Rectal smooth muscle tissue (tissue), 1 donor: ENCODE measurements around the gene TGFB1I1.
A peak's percentile ranks its signal among the peaks of the same experiment; 100 is the strongest.

Experiments
- H3K27ac ChIP-seq: one replicate; pipeline ENCODE4 v1.7.0; 2013; ENCODE audit warnings: low read depth, low read length, inconsistent platforms
- H3K27me3 ChIP-seq: one replicate; pipeline ENCODE4 v1.7.0; 2013; ENCODE audit warnings: low read length; ENCODE audit not compliant: control insufficient read depth, insufficient read depth
- H3K36me3 ChIP-seq: one replicate; pipeline ENCODE4 v1.7.0; 2013; ENCODE audit warnings: low read length; ENCODE audit not compliant: control insufficient read depth, insufficient read depth
- H3K4me1 ChIP-seq: one replicate; pipeline ENCODE4 v1.7.0; 2013; ENCODE audit warnings: low read length; ENCODE audit not compliant: control insufficient read depth, insufficient read depth
- H3K4me3 ChIP-seq: one replicate; pipeline ENCODE4 v1.7.0; 2013; ENCODE audit warnings: low read length
- H3K9ac ChIP-seq: one replicate; pipeline ENCODE4 v1.7.0; 2013; ENCODE audit warnings: low read length

TGFB1I1 gene

GRCh38 chr16:31467151-31467773, 4.7 kb upstream of the TGFB1I1 start:
- Histone ChIP-seq H3K36me3 (peaks cover 19% of the 10 kb centered on the region), H3K4me3 (no peak overlapping the region), H3K27ac (no peak overlapping the region), H3K27me3 (no peaks in the 10 kb centered on the region), H3K9ac (no peak overlapping the region), H3K4me1 (peaks cover 10% of the 10 kb centered on the region)

GRCh38 chr16:31467858-31468257, 4.1 kb upstream of the TGFB1I1 start:
- Histone ChIP-seq H3K27me3 (no peaks in the 10 kb centered on the region), H3K4me1 (peaks cover 10% of the 10 kb centered on the region), H3K9ac (no peak overlapping the region), H3K4me3 (no peak overlapping the region), H3K27ac (no peak overlapping the region), H3K36me3 (peaks cover 14% of the 10 kb centered on the region)

GRCh38 chr16:31470615-31471014, 1.3 kb upstream of the TGFB1I1 start:
- H3K4me3 ChIP-seq = no peak overlapping the region
- peak overlapping the region; percentile 81 for H3K9ac ChIP-seq
- peaks cover 19% of the 10 kb centered on the region for H3K36me3 ChIP-seq
- H3K4me1 ChIP-seq = peaks cover 21% of the 10 kb centered on the region
- H3K27me3 ChIP-seq = no peaks in the 10 kb centered on the region
- H3K27ac ChIP-seq = peak overlapping the region; percentile 98

GRCh38 chr16:31471241-31471874, 594 bp upstream of the TGFB1I1 start:
- Histone ChIP-seq H3K4me1 (peaks cover 26% of the 10 kb centered on the region), H3K36me3 (peaks cover 16% of the 10 kb centered on the region), H3K9ac (peak overlapping the region; percentile 81), H3K4me3 (peak overlapping the region; percentile 63), H3K27me3 (no peaks in the 10 kb centered on the region), H3K27ac (peak overlapping the region; percentile 98)

- H3K36me3 ChIP-seq = peaks cover 13% of the 10 kb centered on the region
- peak overlapping the region; percentile 96 for H3K9ac ChIP-seq
- H3K27ac ChIP-seq = peak overlapping the region; percentile 98
- peaks cover 28% of the 10 kb centered on the region for H3K4me1 ChIP-seq
- no peaks in the 10 kb centered on the region for H3K27me3 ChIP-seq
- H3K4me3 ChIP-seq = peak overlapping the region; percentile 85
Observed at GRCh38 chr16:31472709-31473203, 804 bp downstream of the TGFB1I1 start.

GRCh38 chr16:31473264-31473984, 1.5 kb downstream of the TGFB1I1 start:
- Histone ChIP-seq H3K36me3 (peaks cover 13% of the 10 kb centered on the region), H3K27ac (peak overlapping the region; percentile 70), H3K4me1 (peaks cover 28% of the 10 kb centered on the region), H3K27me3 (no peaks in the 10 kb centered on the region), H3K9ac (peak overlapping the region; percentile 14), H3K4me3 (peak overlapping the region; percentile 48)

GRCh38 chr16:31474173-31474714, 2.3 kb downstream of the TGFB1I1 start:
- Histone ChIP-seq H3K9ac (no peak overlapping the region), H3K36me3 (peaks cover 13% of the 10 kb centered on the region), H3K27ac (no peak overlapping the region), H3K4me3 (peak overlapping the region; percentile 48), H3K27me3 (no peaks in the 10 kb centered on the region), H3K4me1 (peaks cover 28% of the 10 kb centered on the region)

- Histone ChIP-seq H3K9ac (no peak overlapping the region), H3K27me3 (no peaks in the 10 kb centered on the region), H3K27ac (peak overlapping the region; percentile 63), H3K4me1 (peaks cover 28% of the 10 kb centered on the region), H3K4me3 (no peak overlapping the region), H3K36me3 (peaks cover 13% of the 10 kb centered on the region)
Observed at GRCh38 chr16:31474773-31475738, 3.1 kb downstream of the TGFB1I1 start.

- peaks cover 13% of the 10 kb centered on the region for H3K36me3 ChIP-seq
- H3K4me1 ChIP-seq = peaks cover 24% of the 10 kb centered on the region
- no peak overlapping the region for H3K4me3 ChIP-seq
- peak overlapping the region; percentile 63 for H3K27ac ChIP-seq
- no peak overlapping the region for H3K9ac ChIP-seq
- no peaks in the 10 kb centered on the region for H3K27me3 ChIP-seq
Observed at GRCh38 chr16:31475946-31476302, 4.0 kb downstream of the TGFB1I1 start.

GRCh38 chr16:31476303-31477219, 4.6 kb downstream of the TGFB1I1 start:
- Histone ChIP-seq H3K9ac (no peak overlapping the region), H3K36me3 (peaks cover 13% of the 10 kb centered on the region), H3K4me3 (peak overlapping the region; percentile 59), H3K27ac (peak overlapping the region; percentile 63), H3K27me3 (no peaks in the 10 kb centered on the region), H3K4me1 (peaks cover 18% of the 10 kb centered on the region)
